NCI-H1417 treated with DMSO at 0.1 percent for 48 hours (cell line): ENCODE results near the gene HMCN2.

Experiments
- DNase-seq: peaks from one replicate; lab custom pipeline; 2025; lab: John Stamatoyannopoulos, UW

Gene HMCN2

GRCh38 chr9:130451509-130452388, 186.2 kb downstream of the HMCN2 start:
- DNase-seq = peak; percentile 66

GRCh38 chr9:130452835-130453234, 187.3 kb downstream of the HMCN2 start:
- no peak for DNase-seq

- peak; percentile 51 for DNase-seq
Observed at GRCh38 chr9:130453487-130453886, 187.9 kb downstream of the HMCN2 start.

- DNase-seq = no peak
Observed at GRCh38 chr9:130454096-130454811, 188.7 kb downstream of the HMCN2 start.

- no peak for DNase-seq
Observed at GRCh38 chr9:130454812-130455325, 189.3 kb downstream of the HMCN2 start.

GRCh38 chr9:130458027-130458803, 192.7 kb downstream of the HMCN2 start:
- DNase-seq = no peak

- DNase-seq = no peak
Observed at GRCh38 chr9:130458804-130459067, 193.2 kb downstream of the HMCN2 start.

- DNase-seq = no peak
Observed at GRCh38 chr9:130459151-130459550, 193.6 kb downstream of the HMCN2 start.

- DNase-seq = no peak
Observed at GRCh38 chr9:130459941-130460669, 194.5 kb downstream of the HMCN2 start.

- no peak for DNase-seq
Observed at GRCh38 chr9:130461218-130461630, 195.7 kb downstream of the HMCN2 start.

GRCh38 chr9:130461731-130462130, 196.2 kb downstream of the HMCN2 start:
- DNase-seq = no peak

- no peak for DNase-seq
Observed at GRCh38 chr9:130462685-130463540, 197.4 kb downstream of the HMCN2 start.

- DNase-seq = no peak
Observed at GRCh38 chr9:130463763-130464745, 198.5 kb downstream of the HMCN2 start.

- no peak for DNase-seq
Observed at GRCh38 chr9:130465383-130466096, 200.0 kb downstream of the HMCN2 start.

GRCh38 chr9:130466537-130467217, 201.1 kb downstream of the HMCN2 start:
- DNase-seq = no peak

GRCh38 chr9:130467316-130467715, 201.8 kb downstream of the HMCN2 start:
- peak; percentile 63 for DNase-seq

GRCh38 chr9:130468566-130468965, 203.0 kb downstream of the HMCN2 start:
- no peak for DNase-seq

- no peak for DNase-seq
Observed at GRCh38 chr9:130470269-130470668, 204.7 kb downstream of the HMCN2 start.
